ENCODE results near the gene C12orf56. TPM values are rescaled to one million over a fixed set of nuclear protein-coding genes. Genes with fewer than 3 reads are reported as not detected.
"Not testable (repeated sequence)": the region's sequence is repeated elsewhere in the genome, so short reads cannot be mapped to it uniquely, and the experiment has no call there.

C12orf56 gene
- total and polyA plus RNA-seq, 2 donors (not counting 3 experiments of a cell fraction or from before 2014, with no cell fraction given): 0.06 TPM; not detected in 1

DNA sequence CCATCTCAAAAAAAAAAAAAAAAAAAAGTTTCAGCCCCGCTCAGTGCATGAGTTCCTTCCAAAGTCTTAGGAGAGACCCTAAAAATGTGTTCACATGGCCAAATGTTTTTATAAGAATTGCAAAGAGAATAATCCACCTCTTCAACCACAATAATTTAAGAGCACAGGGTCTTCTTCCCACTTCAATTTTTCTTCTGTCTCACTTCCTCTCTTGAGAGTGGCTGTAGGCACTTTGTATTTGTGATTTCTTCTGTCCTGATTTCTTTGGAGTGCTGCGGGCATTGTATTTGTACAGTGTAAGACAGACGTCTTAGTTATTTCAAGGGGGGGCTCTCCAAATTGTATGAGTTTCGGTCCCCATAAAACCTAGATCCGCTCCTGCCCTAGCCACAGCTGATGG lies 58.3 kb downstream of the C12orf56 start:
- H3K27me3 ChIP-seq (ENCODE audit: control insufficient read depth in 2 of 2, insufficient read depth in 2 of 2, low read length in 2 of 2): no peaks in the 10 kb centered on the region
- CTCF ChIA-PET: no interaction called here
- intact Hi-C loops (cut with micrococcal nuclease) (no loop called here), dilution Hi-C loops (cut with MboI; ENCODE audit: extremely low pct_ligation_motif_present, low sequenced_read_pairs) (no loop called here)
- no peaks in the 10 kb centered on the region for H3K4me1 ChIP-seq (ENCODE audit: control insufficient read depth, extremely low read depth, insufficient read depth, low read length)
- FAIRE-seq (no peak), DNase-seq (ENCODE audit: low read depth, low spot score) (no peak)
- H2AFZ ChIP-seq (ENCODE audit: low read depth, low read length): no peak overlapping the region
- H3K27ac ChIP-seq (ENCODE audit: insufficient read depth, low read depth, low read length): no peak overlapping the region
- H3K9me3 ChIP-seq (replicated peaks; ENCODE audit: control insufficient read depth, insufficient read depth, low read length): no peaks in the 10 kb centered on the region
- BruUV-seq (replicated peaks): no TSS peak
- no peak overlapping the region for H3K4me3 ChIP-seq (replicated peaks in 1 of 3; ENCODE audit: insufficient read depth in 1 of 3, low read depth in 1 of 3, low read length in 3 of 3)
- H3K9ac ChIP-seq (replicated peaks; ENCODE audit: extremely low read depth, insufficient read depth, low read length): no peak overlapping the region
- H3K79me2 ChIP-seq (ENCODE audit: control insufficient read depth, insufficient read depth, low read length): no peaks in the 10 kb centered on the region
- no peaks in the 10 kb centered on the region for H4K20me1 ChIP-seq (replicated peaks; ENCODE audit: control insufficient read depth, extremely low read depth, insufficient read depth, low read length)
- no peak for TF ChIP-seq FOS (IDR thresholded peaks at IDR 0.05; ENCODE audit: borderline replicate concordance, insufficient read depth, low read length)
- no peak for TF ChIP-seq JUN (IDR thresholded peaks at IDR 0.05; ENCODE audit: borderline replicate concordance, insufficient read depth, insufficient read length, low read depth)
- no peak for TF ChIP-seq EZH2 (IDR thresholded peaks at IDR 0.05; ENCODE audit: borderline replicate concordance, low read depth, low read length, severe bottlenecking)
- TF ChIP-seq POLR2AphosphoS5 (IDR thresholded peaks at IDR 0.05; ENCODE audit: insufficient read depth, low read depth, low read length): no peak
- TF ChIP-seq MYC (IDR thresholded peaks at IDR 0.05; ENCODE audit: low read depth, low read length): no peak
- TF ChIP-seq POLR2A (IDR thresholded peaks at IDR 0.05; ENCODE audit: low read depth, low read length): no peak
- TF ChIP-seq, protein P1, sequence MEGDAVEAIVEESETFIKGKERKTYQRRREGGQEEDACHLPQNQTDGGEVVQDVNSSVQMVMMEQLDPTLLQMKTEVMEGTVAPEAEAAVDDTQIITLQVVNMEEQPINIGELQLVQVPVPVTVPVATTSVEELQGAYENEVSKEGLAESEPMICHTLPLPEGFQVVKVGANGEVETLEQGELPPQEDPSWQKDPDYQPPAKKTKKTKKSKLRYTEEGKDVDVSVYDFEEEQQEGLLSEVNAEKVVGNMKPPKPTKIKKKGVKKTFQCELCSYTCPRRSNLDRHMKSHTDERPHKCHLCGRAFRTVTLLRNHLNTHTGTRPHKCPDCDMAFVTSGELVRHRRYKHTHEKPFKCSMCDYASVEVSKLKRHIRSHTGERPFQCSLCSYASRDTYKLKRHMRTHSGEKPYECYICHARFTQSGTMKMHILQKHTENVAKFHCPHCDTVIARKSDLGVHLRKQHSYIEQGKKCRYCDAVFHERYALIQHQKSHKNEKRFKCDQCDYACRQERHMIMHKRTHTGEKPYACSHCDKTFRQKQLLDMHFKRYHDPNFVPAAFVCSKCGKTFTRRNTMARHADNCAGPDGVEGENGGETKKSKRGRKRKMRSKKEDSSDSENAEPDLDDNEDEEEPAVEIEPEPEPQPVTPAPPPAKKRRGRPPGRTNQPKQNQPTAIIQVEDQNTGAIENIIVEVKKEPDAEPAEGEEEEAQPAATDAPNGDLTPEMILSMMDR (IDR thresholded peaks at IDR 0.05; ENCODE audit: extremely low read depth in 1 of 2, insufficient read depth in 1 of 2, low read depth in 1 of 2, low read length in 2 of 2): no peak
- TF ChIP-seq, protein P2, sequence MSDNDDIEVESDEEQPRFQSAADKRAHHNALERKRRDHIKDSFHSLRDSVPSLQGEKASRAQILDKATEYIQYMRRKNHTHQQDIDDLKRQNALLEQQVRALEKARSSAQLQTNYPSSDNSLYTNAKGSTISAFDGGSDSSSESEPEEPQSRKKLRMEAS (IDR thresholded peaks at IDR 0.05; ENCODE audit: insufficient read depth, insufficient read length): no peak
- no peak for TF ChIP-seq GATA2 (IDR thresholded peaks at IDR 0.05; ENCODE audit: insufficient read depth, insufficient read length, low read depth, low read length)
- POLR2A ChIA-PET: no interaction called here
- H3K9me1 ChIP-seq (replicated peaks; ENCODE audit: control insufficient read depth, extremely low read depth, insufficient read depth, low read length): no peaks in the 10 kb centered on the region
- no peaks in the 10 kb centered on the region for H3K36me3 ChIP-seq (ENCODE audit: control insufficient read depth in 2 of 2, extremely low read depth in 1 of 2, insufficient read depth in 2 of 2, low read length in 2 of 2)
- H3K4me2 ChIP-seq (ENCODE audit: insufficient read depth, low read length): no peak overlapping the region

DNA sequence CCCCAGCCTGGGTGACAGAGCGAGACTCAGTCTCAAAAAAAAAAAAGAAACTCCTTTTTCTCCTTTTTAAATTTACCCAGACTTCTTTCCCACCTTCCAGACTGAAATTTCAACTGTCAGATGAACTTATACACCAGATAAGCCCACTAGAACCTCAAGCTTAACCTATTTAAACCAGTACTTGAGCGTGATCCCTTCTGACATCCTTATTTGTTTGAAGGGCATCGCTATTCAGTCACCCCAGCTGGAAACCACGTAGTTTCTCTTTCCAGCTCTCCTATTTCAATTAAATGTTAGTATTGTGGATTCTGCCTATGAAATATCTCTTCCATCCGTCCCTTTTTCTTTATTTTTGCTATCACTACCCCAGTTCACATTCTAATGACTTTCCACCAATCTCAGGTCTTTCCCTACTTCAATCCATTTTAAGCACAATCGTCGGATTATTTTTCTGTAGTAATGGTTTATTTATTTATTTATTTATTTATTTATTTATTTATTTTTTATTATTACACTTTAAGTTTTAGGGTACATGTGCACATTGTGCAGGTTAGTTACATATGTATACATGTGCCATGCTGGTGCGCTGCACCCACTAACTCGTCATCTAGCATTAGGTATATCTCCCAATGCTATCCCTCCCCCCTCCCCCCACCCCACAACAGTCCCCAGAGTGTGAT lies 61.4 kb downstream of the C12orf56 start:
- H3K36me3 ChIP-seq (ENCODE audit: control insufficient read depth in 2 of 2, extremely low read depth in 1 of 2, insufficient read depth in 2 of 2, low read length in 2 of 2); H4K20me1 ChIP-seq (replicated peaks; ENCODE audit: control insufficient read depth, extremely low read depth, insufficient read depth, low read length); H3K4me1 ChIP-seq (ENCODE audit: control insufficient read depth, extremely low read depth, insufficient read depth, low read length); H3K79me2 ChIP-seq (ENCODE audit: control insufficient read depth, insufficient read depth, low read length); H3K9me1 ChIP-seq (replicated peaks; ENCODE audit: control insufficient read depth, extremely low read depth, insufficient read depth, low read length); H3K9me3 ChIP-seq (replicated peaks; ENCODE audit: control insufficient read depth, insufficient read depth, low read length); H3K4me2 ChIP-seq (ENCODE audit: insufficient read depth, low read length); H3K27me3 ChIP-seq (ENCODE audit: control insufficient read depth in 2 of 2, insufficient read depth in 2 of 2, low read length in 2 of 2); BruUV-seq (replicated peaks); H3K4me3 ChIP-seq (replicated peaks in 1 of 3; ENCODE audit: insufficient read depth in 1 of 3, low read depth in 1 of 3, low read length in 3 of 3); intact Hi-C loops (cut with micrococcal nuclease); POLR2A ChIA-PET; CTCF ChIA-PET; H3K27ac ChIP-seq (ENCODE audit: insufficient read depth, low read depth, low read length); FAIRE-seq; DNase-seq (ENCODE audit: low read depth, low spot score); H2AFZ ChIP-seq (ENCODE audit: low read depth, low read length); dilution Hi-C loops (cut with MboI; ENCODE audit: extremely low pct_ligation_motif_present, low sequenced_read_pairs); H3K9ac ChIP-seq (replicated peaks; ENCODE audit: extremely low read depth, insufficient read depth, low read length): not testable (repeated sequence)
